Body of pancreas (tissue), 4 donors: ENCODE data around the gene MAEA. TPM values are rescaled to one million over a fixed set of nuclear protein-coding genes. Genes with fewer than 3 reads are reported as not detected.

Experiments used
- ATAC-seq: fragments of 150-250 bp; one replicate; pipeline ENCODE4 v1.9.1; 2016
- DNase-seq, 4 donors: peaks; one replicate each; pipeline ENCODE4 v3.0.0-alpha.2; 2019
- H3K27ac ChIP-seq, 4 donors: fragments of 200-600 bp; sonication (generic); 1 replicate in 3 of 4; 2 replicates in 1 of 4; pipeline versions ENCODE4 v1.5.1 to v1.6.1; 2016 to 2019; ENCODE audit warnings: mild to moderate bottlenecking in 1 of 4, mixed read lengths in 1 of 4, moderate library complexity in 1 of 4
- H3K27me3 ChIP-seq, 2 donors: fragments of 200-600 bp; sonication (generic); one replicate each; pipeline ENCODE4 v1.6.0; 2016; ENCODE audit warnings: mild to moderate bottlenecking in 1 of 2
- H3K36me3 ChIP-seq, 2 donors: fragments of 200-600 bp; sonication (generic); replicated peaks in 1 of 2; 2 replicates each; pipeline ENCODE4 v1.5.1; 2016; ENCODE audit warnings: low read depth in 2 of 2; ENCODE audit not compliant: insufficient read depth in 1 of 2
- H3K4me1 ChIP-seq: fragments of 200-600 bp; sonication (generic); one replicate; pipeline ENCODE4 v1.6.0; 2016
- H3K4me3 ChIP-seq, 2 donors: fragments of 200-600 bp; sonication (generic); 1 replicate in 1 of 2; 2 replicates in 1 of 2; pipeline ENCODE4 v1.5.1; 2016 to 2019
- H3K9me3 ChIP-seq, 3 donors: fragments of 200-600 bp; sonication (generic); 1 replicate in 2 of 3; 2 replicates in 1 of 3; pipeline ENCODE4 v1.5.1; 2016
- POLR2A ChIP-seq, 3 donors: fragments of 450-650 bp; IDR thresholded peaks; one replicate each; pipeline ENCODE4 v1.6.1; 2016; ENCODE audit warnings: antibody characterized with exemption in 3 of 3, mild to moderate bottlenecking in 2 of 3
- WGBS, 2 donors: methylation state at CpG; one replicate each; pipeline ENCODE4 v1.1.5; 2017; 5-methylcytosine and 5-hydroxymethylcytosine counted together
- intact Hi-C: fragments of 100-400 bp; cut with DNase I; formaldehyde crosslinking; loops from one replicate; pipeline ENCODE4 v1.15.1; 2023
- total RNA-seq, 2 donors: library from RNA; depleted of rRNA; stranded (reverse); fragments of >200 nt; gene quantifications; one replicate each; pipeline ENCODE4 v1.1.0, GENCODE V29; 2016
- TF ChIP-seq, protein P1 (sequence below), 7 experiments: fragments of 450-650 bp in 4 of 7; fragments of 200-600 bp in 3 of 7; sonication (generic) in 3 of 7; IDR thresholded peaks; one replicate each; pipeline ENCODE4 v1.5.1; 2016 to 2019; ENCODE audit warnings: antibody characterized with exemption in 7 of 7

The MAEA gene
- total RNA-seq, 2 donors from 2014 or later: 68.7 to 88.0 TPM

DNA sequence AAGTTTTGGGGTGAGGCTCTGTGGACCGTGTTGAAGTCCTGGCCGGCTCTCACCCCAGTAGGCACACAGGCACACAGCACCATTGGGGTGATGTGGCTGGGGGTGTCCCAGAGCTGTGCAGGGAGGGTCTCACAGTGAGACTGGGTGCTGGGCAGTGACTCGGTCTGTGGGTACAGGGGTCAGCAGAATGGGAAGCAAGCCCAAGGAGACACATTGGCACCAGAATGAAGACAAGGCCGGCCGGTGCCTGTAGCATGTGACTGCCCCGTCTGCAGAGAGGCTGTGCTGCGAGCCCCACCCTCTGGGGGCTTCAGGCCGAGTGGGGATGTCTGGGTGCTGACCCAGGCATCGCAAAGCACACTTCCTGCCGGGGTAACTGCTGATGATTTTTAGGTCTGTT, 5.2 kb downstream of the MAEA start:
- peaks cover 0 to 4% of the 10 kb centered on the region in 2 donors for H3K36me3 ChIP-seq
- 45 to 63% methylated on average over 2 to 10 of the region's 10 CpGs for WGBS, 2 donors
- ATAC-seq (no peak), DNase-seq (no peak)
- H3K27me3 ChIP-seq: no peaks in the 10 kb centered on the region
- H3K4me1 ChIP-seq: peaks cover 53% of the 10 kb centered on the region
- H3K27ac ChIP-seq: no peak overlapping the region
- TF ChIP-seq POLR2A (IDR thresholded peaks at IDR 0.05): no peak
- TF ChIP-seq, protein P1, sequence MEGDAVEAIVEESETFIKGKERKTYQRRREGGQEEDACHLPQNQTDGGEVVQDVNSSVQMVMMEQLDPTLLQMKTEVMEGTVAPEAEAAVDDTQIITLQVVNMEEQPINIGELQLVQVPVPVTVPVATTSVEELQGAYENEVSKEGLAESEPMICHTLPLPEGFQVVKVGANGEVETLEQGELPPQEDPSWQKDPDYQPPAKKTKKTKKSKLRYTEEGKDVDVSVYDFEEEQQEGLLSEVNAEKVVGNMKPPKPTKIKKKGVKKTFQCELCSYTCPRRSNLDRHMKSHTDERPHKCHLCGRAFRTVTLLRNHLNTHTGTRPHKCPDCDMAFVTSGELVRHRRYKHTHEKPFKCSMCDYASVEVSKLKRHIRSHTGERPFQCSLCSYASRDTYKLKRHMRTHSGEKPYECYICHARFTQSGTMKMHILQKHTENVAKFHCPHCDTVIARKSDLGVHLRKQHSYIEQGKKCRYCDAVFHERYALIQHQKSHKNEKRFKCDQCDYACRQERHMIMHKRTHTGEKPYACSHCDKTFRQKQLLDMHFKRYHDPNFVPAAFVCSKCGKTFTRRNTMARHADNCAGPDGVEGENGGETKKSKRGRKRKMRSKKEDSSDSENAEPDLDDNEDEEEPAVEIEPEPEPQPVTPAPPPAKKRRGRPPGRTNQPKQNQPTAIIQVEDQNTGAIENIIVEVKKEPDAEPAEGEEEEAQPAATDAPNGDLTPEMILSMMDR (IDR thresholded peaks at IDR 0.05): no peak
- no peaks in the 10 kb centered on the region for H3K9me3 ChIP-seq
- intact Hi-C loops: no loop called here
- H3K4me3 ChIP-seq: no peak overlapping the region

DNA sequence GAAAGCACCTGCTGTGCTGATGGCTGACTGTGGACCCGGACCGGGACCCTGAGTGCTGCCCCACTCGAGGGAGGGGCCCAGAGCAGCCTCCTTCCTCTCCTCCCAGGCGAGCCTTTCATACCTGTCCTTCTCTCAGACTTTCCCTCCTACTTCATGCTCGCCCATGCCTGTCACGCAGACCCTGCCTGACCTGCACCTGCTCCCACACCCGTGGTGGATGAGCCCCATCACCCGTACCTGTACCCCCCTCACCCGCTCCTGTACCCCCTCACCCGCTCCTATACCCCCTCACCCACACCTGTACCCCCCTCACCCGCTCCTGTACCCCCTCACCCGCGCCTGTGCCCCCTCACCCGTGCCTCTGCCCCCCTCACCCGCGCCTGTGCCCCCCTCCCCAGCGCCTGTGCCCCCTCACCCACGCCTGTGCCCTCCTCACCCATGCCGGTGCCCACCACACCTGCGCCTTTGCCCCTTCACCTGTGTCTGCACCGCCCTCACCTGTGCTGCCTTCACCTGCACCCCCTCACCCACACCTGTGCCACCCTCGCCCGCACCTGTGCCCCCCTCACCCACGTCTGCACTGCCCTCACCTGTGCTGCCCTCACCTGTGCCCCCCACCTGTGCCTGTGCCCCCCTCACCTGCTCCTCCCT, 5.8 kb downstream of the MAEA start:
- Histone ChIP-seq H3K27ac (no peak overlapping the region), H3K27me3 (no peaks in the 10 kb centered on the region), H3K9me3 (no peaks in the 10 kb centered on the region), H3K4me3 (no peak overlapping the region), H3K36me3 (peaks cover 0 to 4% of the 10 kb centered on the region in 2 donors), H3K4me1 (peaks cover 59% of the 10 kb centered on the region)
- DNase-seq (no peak), ATAC-seq (no peak)
- 74 to 76% methylated on average over 14 to 18 of the region's 24 CpGs for WGBS, 2 donors
- no peak for TF ChIP-seq POLR2A (IDR thresholded peaks at IDR 0.05)
- TF ChIP-seq, protein P1 (IDR thresholded peaks at IDR 0.05): no peak
- intact Hi-C loops: no loop called here

DNA sequence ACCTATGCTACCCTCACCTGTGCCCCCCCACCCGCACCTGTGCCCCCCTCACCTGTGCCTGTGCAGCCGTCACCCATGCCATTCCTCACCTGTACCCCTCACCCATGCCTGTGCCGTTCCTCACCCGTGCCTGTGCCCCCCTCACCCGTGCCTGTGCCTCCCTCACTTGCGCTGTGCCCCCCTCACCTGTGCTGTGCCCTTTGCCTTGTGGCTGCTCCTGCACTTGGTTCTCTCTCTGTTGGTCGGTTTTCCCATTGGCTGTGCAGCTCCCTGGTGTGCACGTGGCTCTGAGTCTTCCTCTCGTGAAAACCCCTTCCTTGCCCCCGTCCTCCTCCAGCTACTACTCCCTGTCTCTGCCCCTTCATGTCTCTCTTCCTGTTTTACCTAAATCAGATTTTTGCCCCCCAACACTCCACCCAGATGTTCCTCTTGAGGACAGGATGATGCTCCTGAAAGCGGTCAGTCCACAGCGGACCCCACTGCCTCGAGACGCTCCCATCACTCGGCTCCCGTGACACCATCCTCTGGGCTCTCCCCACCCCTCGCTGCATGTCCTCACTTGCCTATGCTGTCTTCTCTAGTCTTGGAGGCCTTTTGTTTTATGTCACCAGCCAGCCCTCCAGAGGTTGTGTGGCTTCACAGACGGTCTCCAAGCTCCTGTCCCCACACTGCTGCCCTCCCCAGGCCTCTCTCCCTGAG, 6.8 kb downstream of the MAEA start:
- Histone ChIP-seq H3K27ac (no peak overlapping the region), H3K9me3 (no peaks in the 10 kb centered on the region), H3K4me1 (peaks cover 51% of the 10 kb centered on the region), H3K27me3 (no peaks in the 10 kb centered on the region), H3K4me3 (no peak overlapping the region), H3K36me3 (peaks cover 0 to 4% of the 10 kb centered on the region in 2 donors)
- TF ChIP-seq POLR2A (IDR thresholded peaks at IDR 0.05): no peak
- TF ChIP-seq, protein P1 (IDR thresholded peaks at IDR 0.05): no peak
- no peak for ATAC-seq
- no peak for DNase-seq
- intact Hi-C loops: no loop called here
- WGBS, 2 donors: 88 to 90% methylated on average over 17 of the region's 18 CpGs

DNA sequence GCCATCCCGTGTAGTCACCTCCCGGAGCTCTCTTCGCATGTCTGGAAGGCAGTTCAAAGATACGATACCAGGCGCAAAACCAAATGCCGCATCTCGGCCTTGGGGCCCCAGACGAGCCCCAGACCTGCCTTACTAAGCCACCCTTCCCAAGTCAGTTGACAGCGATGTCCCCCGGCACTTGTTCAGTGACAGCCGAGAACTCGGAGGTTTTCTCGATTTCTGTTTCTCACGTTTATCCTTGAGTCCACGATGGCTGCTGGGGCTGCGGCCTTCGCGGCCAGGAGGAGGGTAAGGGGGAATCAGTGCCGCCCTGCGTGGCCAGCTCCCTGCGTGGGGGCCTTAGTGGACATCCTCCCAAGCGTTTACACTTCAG, 7.3 kb downstream of the MAEA start:
- TF ChIP-seq, protein P1 (IDR thresholded peaks at IDR 0.05): no peak
- no peak for TF ChIP-seq POLR2A (IDR thresholded peaks at IDR 0.05)
- no peak for ATAC-seq
- Histone ChIP-seq H3K27ac (no peak overlapping the region), H3K9me3 (no peaks in the 10 kb centered on the region), H3K4me1 (peaks cover 46% of the 10 kb centered on the region), H3K27me3 (no peaks in the 10 kb centered on the region), H3K4me3 (no peak overlapping the region), H3K36me3 (peaks cover 0 to 4% of the 10 kb centered on the region in 2 donors)
- WGBS, 2 donors: 88% methylated on average over 21 to 22 of the region's 22 CpGs
- DNase-seq: no peak
- intact Hi-C loops: no loop called here
